Psoas muscle (tissue), 8 donors: ENCODE measurements around the gene GNB5. TPM values are rescaled to one million over a fixed set of nuclear protein-coding genes. Genes with fewer than 3 reads are reported as not detected.

Source experiments
- ATAC-seq, 4 donors: fragments of 200-7000 bp; cut with Tn5 transposase; one replicate each; pipeline ENCODE4 v1.9.1; 2020; ENCODE audit warnings: moderate library complexity in 3 of 4, mild to moderate bottlenecking in 2 of 4
- DNase-seq, 2 donors: peaks; one replicate each; pipeline ENCODE4 v3.0.0-alpha.2; 2020
- H3K27ac ChIP-seq: fragments of 200-600 bp; one replicate; pipeline ENCODE4 v1.8.0; 2022
- H3K27me3 ChIP-seq, 3 donors: fragments of 200-600 bp in 1 of 3; one replicate each; pipeline versions ENCODE4 v1.6.1 to v1.8.0; 2013 to 2022; ENCODE audit warnings: low read length in 2 of 3, mild to moderate bottlenecking in 2 of 3, moderate library complexity in 1 of 3; ENCODE audit not compliant: insufficient read depth in 3 of 3
- H3K36me3 ChIP-seq, 2 donors: fragments of 200-600 bp in 1 of 2; one replicate each; pipeline versions ENCODE4 v1.6.1 to v1.8.0; 2013 to 2022; ENCODE audit warnings: low read depth in 1 of 2, mild to moderate bottlenecking in 1 of 2, moderate library complexity in 1 of 2; ENCODE audit not compliant: insufficient read depth in 1 of 2
- H3K4me1 ChIP-seq: fragments of 200-600 bp; one replicate; pipeline ENCODE4 v1.8.0; 2022
- H3K4me3 ChIP-seq: fragments of 200-600 bp; one replicate; pipeline ENCODE4 v1.8.0; 2022; ENCODE audit warnings: mild to moderate bottlenecking
- H3K9me3 ChIP-seq: fragments of 200-600 bp; one replicate; pipeline ENCODE4 v1.8.0; 2022
- WGBS, 3 donors: extraction: QIAGEN DNeasy Blood & Tissue Kit; methylation state at CpG; one replicate each; pipeline versions ENCODE4 v1.1.6 to v1.1.7; 2013; 5-methylcytosine and 5-hydroxymethylcytosine counted together
- intact Hi-C, 2 donors: fragments of 100-400 bp; cut with DNase I; formaldehyde crosslinking; loops; one replicate each; pipeline versions ENCODE4 v1.11.0 to v1.14.2; 2022
- polyA plus RNA-seq, 3 donors: library from polyadenylated mRNA; stranded (reverse); fragments of 200-250 nt; gene quantifications; one replicate each; pipeline ENCODE4 v1.2.3, GENCODE V29; 2013
- total RNA-seq, 4 donors: library from RNA; stranded (reverse); fragmentation: NEBNext Ultra II Directional in 2 of 4; extraction: Animal tissue kit (Norgen Biotek cat#: 25700) in 2 of 4; gene quantifications; one replicate each; pipeline versions ENCODE4 v1.2.1 to v1.2.4, GENCODE V29; 2021 to 2023
- TF ChIP-seq, protein P1 (sequence below): fragments of 200-600 bp; IDR thresholded peaks from one replicate; pipeline ENCODE4 v1.8.0; 2022; ENCODE audit warnings: antibody characterized with exemption
- donor health status: healthy with polysubstance abuse.
- donor health status: DM: no; HTN: no; CAD: no; lungs with moderate emphysema.
- donor health status: Bipolar disorder and iron deficiency.
- donor health status: healthy.
- donor health status: DM: yes; HTN: yes; CAD: no.
- donor health status: DM: no; HTN: no; CAD: no.
- donor health status: DM: no; HTN: no; CAD: no.
- donor health status: DM: yes; HTN: yes; CAD: no.

Gene GNB5
- total and polyA plus RNA-seq, 7 donors: 0.86 to 2.5 (median 1.4) TPM

DNA sequence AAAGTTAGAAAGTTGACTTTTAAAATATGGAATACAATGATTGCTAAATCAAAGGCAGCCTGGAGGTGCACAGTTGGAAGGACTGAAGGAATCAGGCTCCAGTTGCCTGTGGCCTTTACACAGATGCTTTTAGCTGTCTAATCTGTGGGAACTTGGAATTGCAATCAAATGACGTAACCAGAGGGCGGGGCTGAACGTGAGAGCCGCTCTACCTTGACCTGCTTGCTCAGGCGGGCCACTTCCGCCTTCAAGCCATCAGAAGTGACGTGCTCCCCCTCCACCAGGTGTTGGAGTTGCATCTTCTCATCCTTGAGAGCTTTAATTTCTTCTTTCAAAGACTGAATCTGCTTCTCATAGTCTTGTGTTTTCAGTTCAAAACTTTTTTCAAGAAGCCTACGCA is 37.7 kb upstream of the GNB5 start:
- WGBS, 3 donors: 71 to 83% (median 77%) methylated on average over 8 of the region's 8 CpGs
- DNase-seq (no peak), ATAC-seq (no peak)
- H3K27ac ChIP-seq: no peak overlapping the region
- intact Hi-C loops: loop anchor here (5.0 to 10.0 kb wide), 2 partner anchors 47 to 344 kb away; no protein-coding TSS in a partner anchor
- TF ChIP-seq, protein P1, sequence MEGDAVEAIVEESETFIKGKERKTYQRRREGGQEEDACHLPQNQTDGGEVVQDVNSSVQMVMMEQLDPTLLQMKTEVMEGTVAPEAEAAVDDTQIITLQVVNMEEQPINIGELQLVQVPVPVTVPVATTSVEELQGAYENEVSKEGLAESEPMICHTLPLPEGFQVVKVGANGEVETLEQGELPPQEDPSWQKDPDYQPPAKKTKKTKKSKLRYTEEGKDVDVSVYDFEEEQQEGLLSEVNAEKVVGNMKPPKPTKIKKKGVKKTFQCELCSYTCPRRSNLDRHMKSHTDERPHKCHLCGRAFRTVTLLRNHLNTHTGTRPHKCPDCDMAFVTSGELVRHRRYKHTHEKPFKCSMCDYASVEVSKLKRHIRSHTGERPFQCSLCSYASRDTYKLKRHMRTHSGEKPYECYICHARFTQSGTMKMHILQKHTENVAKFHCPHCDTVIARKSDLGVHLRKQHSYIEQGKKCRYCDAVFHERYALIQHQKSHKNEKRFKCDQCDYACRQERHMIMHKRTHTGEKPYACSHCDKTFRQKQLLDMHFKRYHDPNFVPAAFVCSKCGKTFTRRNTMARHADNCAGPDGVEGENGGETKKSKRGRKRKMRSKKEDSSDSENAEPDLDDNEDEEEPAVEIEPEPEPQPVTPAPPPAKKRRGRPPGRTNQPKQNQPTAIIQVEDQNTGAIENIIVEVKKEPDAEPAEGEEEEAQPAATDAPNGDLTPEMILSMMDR: no peak
- no peaks in the 10 kb centered on the region for H3K9me3 ChIP-seq
- no peaks in the 10 kb centered on the region for H3K4me1 ChIP-seq
- no peaks in the 10 kb centered on the region for H3K27me3 ChIP-seq
- H3K36me3 ChIP-seq: peaks cover 0 to 15% of the 10 kb centered on the region in 2 donors
- H3K4me3 ChIP-seq: no peak overlapping the region

DNA sequence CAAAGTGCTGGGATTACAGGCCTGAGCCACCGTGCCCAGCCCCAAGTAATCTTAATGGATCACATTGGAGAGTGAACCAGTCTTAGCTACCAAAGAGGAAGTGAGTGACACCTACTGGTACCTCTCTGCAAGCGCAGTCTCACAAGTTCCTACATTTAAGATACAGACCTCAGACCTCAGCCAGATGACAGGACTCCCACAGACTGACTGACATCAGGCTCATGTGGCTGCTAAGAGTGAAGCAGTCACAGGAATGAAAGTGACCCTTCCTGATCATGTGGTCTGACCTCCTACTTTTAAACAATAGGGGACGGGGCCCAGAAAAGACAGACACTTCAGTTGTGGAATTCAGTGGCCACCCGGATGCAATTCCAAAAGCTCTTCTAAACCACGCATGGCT is 36.3 kb upstream of the GNB5 start:
- Histone ChIP-seq H3K27ac (no peak overlapping the region), H3K27me3 (no peaks in the 10 kb centered on the region), H3K4me1 (no peaks in the 10 kb centered on the region), H3K4me3 (no peak overlapping the region), H3K36me3 (peaks cover 0 to 17% of the 10 kb centered on the region in 2 donors), H3K9me3 (no peaks in the 10 kb centered on the region)
- intact Hi-C loops: loop anchor here (5.0 to 10.0 kb wide), 2 partner anchors 45 to 343 kb away; no protein-coding TSS in a partner anchor
- peak in 1 of 2 donors; percentile 50 for DNase-seq
- WGBS, 3 donors: 48 to 54% (median 51%) methylated on average over 5 of the region's 5 CpGs
- TF ChIP-seq, protein P1: peak; percentile 81
- ATAC-seq: peak; percentile 87 to 95 (median 91)

DNA sequence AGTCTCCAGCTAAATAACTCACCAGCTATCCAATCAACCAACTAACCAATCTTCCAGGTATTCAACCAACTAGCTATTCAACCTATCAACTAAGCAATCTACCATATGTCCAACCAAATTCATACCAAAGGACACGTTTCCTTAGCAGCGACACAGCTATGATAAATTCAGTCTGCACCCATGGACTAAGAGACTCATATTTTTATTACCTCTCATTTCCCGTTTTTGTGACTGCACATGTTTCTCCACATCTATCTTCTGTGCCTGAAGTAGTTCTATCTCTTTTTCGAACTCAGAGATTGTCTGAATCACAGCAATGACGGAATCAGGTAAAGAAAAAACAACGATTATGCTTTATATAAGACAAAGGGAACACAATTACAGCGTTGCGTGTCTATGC is 34.0 kb upstream of the GNB5 start:
- intact Hi-C loops: loop anchor here (5.0 to 10.0 kb wide), 2 partner anchors 43 to 340 kb away; no protein-coding TSS in a partner anchor
- DNase-seq: no peak
- TF ChIP-seq, protein P1: no peak
- Histone ChIP-seq H3K27me3 (no peaks in the 10 kb centered on the region), H3K9me3 (no peaks in the 10 kb centered on the region), H3K36me3 (peaks cover 0 to 17% of the 10 kb centered on the region in 2 donors), H3K4me3 (no peak overlapping the region), H3K4me1 (no peaks in the 10 kb centered on the region), H3K27ac (no peak overlapping the region)
- ATAC-seq: no peak
- WGBS, 3 donors: 93 to 95% (median 93%) methylated on average over 8 of the region's 8 CpGs

DNA sequence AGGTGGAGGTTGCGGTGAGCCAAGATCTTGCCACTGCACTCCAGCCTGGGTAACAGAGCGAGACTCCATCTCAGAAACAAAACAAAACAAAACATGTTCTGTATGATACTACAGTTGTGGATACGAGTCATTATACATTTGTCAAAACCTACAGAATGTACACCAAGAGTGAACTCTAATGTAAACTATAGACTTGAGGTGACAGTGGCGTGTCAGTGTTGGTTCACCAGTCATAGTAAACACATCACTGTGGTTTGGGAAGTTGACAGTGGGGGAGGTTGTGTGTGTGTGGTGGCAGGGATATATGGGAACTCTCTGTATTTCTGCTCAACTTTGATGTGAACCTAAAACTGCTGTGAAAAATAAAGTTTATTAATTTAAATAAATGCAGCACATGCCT is 33.0 kb upstream of the GNB5 start:
- peaks cover 0 to 17% of the 10 kb centered on the region in 2 donors for H3K36me3 ChIP-seq
- TF ChIP-seq, protein P1: no peak
- H3K27me3 ChIP-seq: no peaks in the 10 kb centered on the region
- ATAC-seq (no peak), DNase-seq (no peak)
- no peak overlapping the region for H3K27ac ChIP-seq
- H3K9me3 ChIP-seq: no peaks in the 10 kb centered on the region
- H3K4me3 ChIP-seq: no peak overlapping the region
- WGBS, 3 donors: 94 to 98% (median 98%) methylated on average over 4 of the region's 4 CpGs
- intact Hi-C loops: loop anchor here in 1 of 2 donors (10.0 kb wide), 1 partner anchor 339 kb away; no protein-coding TSS in a partner anchor
- no peaks in the 10 kb centered on the region for H3K4me1 ChIP-seq

DNA sequence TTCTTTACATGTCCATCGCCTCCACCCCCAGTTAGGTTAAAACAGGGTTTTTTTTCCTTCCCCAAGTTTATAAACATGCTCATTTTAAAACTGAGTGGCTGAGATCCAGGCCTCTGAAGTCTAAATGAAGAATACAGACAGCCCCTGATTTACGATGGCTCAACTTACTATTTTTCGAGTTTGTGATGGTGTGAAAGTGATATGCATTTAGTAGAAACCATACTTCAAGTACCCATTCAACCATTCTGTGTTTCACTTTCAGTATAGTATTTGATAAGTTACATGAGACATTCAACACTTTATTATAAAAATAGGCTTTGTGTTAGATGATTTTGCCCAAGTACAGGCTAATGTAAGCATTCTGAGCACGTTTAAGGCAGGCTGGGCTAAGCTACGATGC is 30.5 kb upstream of the GNB5 start:
- 67 to 78% (median 74%) methylated on average over 5 of the region's 5 CpGs for WGBS, 3 donors
- intact Hi-C loops: loop anchor here in 1 of 2 donors (10.0 kb wide), 1 partner anchor 337 kb away; no protein-coding TSS in a partner anchor
- Histone ChIP-seq H3K27me3 (no peaks in the 10 kb centered on the region), H3K27ac (no peak overlapping the region), H3K4me1 (no peaks in the 10 kb centered on the region), H3K36me3 (peaks cover 0 to 11% of the 10 kb centered on the region in 2 donors), H3K4me3 (no peak overlapping the region), H3K9me3 (no peaks in the 10 kb centered on the region)
- no peak for ATAC-seq
- no peak for DNase-seq
- TF ChIP-seq, protein P1: no peak
